PC-9 (cell line): ENCODE measurements around the gene DOCK7.

Experiments
- CTCF ChIP-seq: fragments of 200-600 bp; sonication (generic); conservative IDR thresholded peaks from 2 replicates; pipeline ENCODE4 v1.6.1; 2017; ENCODE audit warnings: mixed run types, antibody characterized with exemption, mild to moderate bottlenecking, moderate library complexity
- EZH2 ChIP-seq: fragments of 200-600 bp; sonication (generic); IDR thresholded peaks from 2 replicates; pipeline ENCODE4 v1.8.0; 2017; ENCODE audit warnings: antibody characterized with exemption, low read depth

- TF ChIP-seq CTCF: no peak
- no peak for TF ChIP-seq EZH2
Observed at GRCh38 chr1:62523860-62524259, 164.3 kb downstream of the DOCK7 start.
